CD8-positive, alpha-beta memory T cell (primary cell): ENCODE results near the gene CDT1. TPM values are rescaled to one million over a fixed set of nuclear protein-coding genes. Genes with fewer than 3 reads are reported as not detected.

Experiments
- CTCF ChIA-PET: fragments of 350-600 bp; sonication (Branson Sonifier 250); formaldehyde crosslinking; loops from one replicate; lab custom pipeline; 2021; ENCODE audit warnings: antibody characterized with exemption; lab: Charles Lee
- POLR2A ChIA-PET: fragments of 350-600 bp; sonication (Branson Sonifier 250); formaldehyde crosslinking; loops from one replicate; lab custom pipeline; 2021; ENCODE audit warnings: antibody characterized with exemption; lab: Charles Lee
- DNase-seq, 5 donors: peaks; one replicate each; pipeline versions ENCODE4 v3.0.0 to v3.0.0-alpha.2; 2020 to 2022; ENCODE audit warnings: mixed read lengths in 1 of 5
- H3K27ac ChIP-seq: one replicate; pipeline ENCODE4 v1.7.0; 2013; ENCODE audit warnings: low read depth, mild to moderate bottlenecking, low read length, moderate library complexity
- H3K27me3 ChIP-seq: 2 replicates; pipeline ENCODE4 v1.7.0; 2013; ENCODE audit warnings: low read length, mild to moderate bottlenecking; ENCODE audit not compliant: insufficient read depth, poor library complexity, severe bottlenecking
- H3K36me3 ChIP-seq: 2 replicates; pipeline ENCODE4 v1.7.0; 2013; ENCODE audit warnings: mild to moderate bottlenecking, low read length, moderate library complexity; ENCODE audit not compliant: insufficient read depth
- H3K4me1 ChIP-seq: 2 replicates; pipeline ENCODE4 v1.7.0; 2013; ENCODE audit warnings: mild to moderate bottlenecking, low read length, moderate library complexity; ENCODE audit not compliant: insufficient read depth
- H3K4me3 ChIP-seq: 2 replicates; pipeline ENCODE4 v1.7.0; 2013; ENCODE audit warnings: mild to moderate bottlenecking, low read length
- H3K9me3 ChIP-seq: 2 replicates; pipeline ENCODE4 v1.7.0; 2013; ENCODE audit warnings: mild to moderate bottlenecking, low read length
- H3K27ac Mint-ChIP-seq, 8 donors: one replicate each; pipeline ENCODE4 v1.8.0; 2020 to 2021; ENCODE audit warnings: mixed read lengths in 8 of 8, mild to moderate bottlenecking in 6 of 8, inconsistent platforms in 3 of 8, moderate library complexity in 3 of 8
- H3K27me3 Mint-ChIP-seq, 2 donors: one replicate each; pipeline ENCODE4 v1.8.0; 2020 to 2021; ENCODE audit warnings: mixed read lengths in 2 of 2, mild to moderate bottlenecking in 1 of 2, moderate library complexity in 1 of 2
- H3K36me3 Mint-ChIP-seq, 3 donors: one replicate each; pipeline ENCODE4 v1.8.0; 2020 to 2021; ENCODE audit warnings: mixed read lengths in 3 of 3, inconsistent platforms in 1 of 3, mild to moderate bottlenecking in 1 of 3
- H3K4me1 Mint-ChIP-seq, 3 donors: one replicate each; pipeline ENCODE4 v1.8.0; 2020 to 2021; ENCODE audit warnings: mixed read lengths in 3 of 3, inconsistent platforms in 1 of 3, mild to moderate bottlenecking in 1 of 3
- H3K4me3 Mint-ChIP-seq, 7 donors: one replicate each; pipeline ENCODE4 v1.8.0; 2020 to 2021; ENCODE audit warnings: mixed read lengths in 7 of 7, mild to moderate bottlenecking in 6 of 7, moderate library complexity in 4 of 7, inconsistent platforms in 2 of 7
- H3K9me3 Mint-ChIP-seq, 5 donors: one replicate each; pipeline ENCODE4 v1.8.0; 2020 to 2022; ENCODE audit warnings: mixed read lengths in 5 of 5, mild to moderate bottlenecking in 3 of 5, moderate library complexity in 2 of 5, inconsistent platforms in 1 of 5
- polyA plus RNA-seq: library from polyadenylated mRNA; unstranded; fragments of 300-500 nt; fragmentation: Illumina TruSeq; gene quantifications from one replicate; pipeline ENCODE4 v1.2.3, GENCODE V29; 2021
- total RNA-seq, 2 experiments: library from RNA; stranded (reverse); gene quantifications; one replicate each; pipeline ENCODE4 v1.2.3, GENCODE V29; 2021

The CDT1 gene
- total and polyA plus RNA-seq, 3 experiments from 2014 or later: 0.26 to 106 (median 97.6) TPM

- peak in 1 of 5 donors; percentile 7 for DNase-seq
- H3K27ac Mint-ChIP-seq: peak overlapping the region in 7 of 8 donors; percentile 28 to 90 (median 82)
- no peaks in the 10 kb centered on the region for H3K9me3 ChIP-seq
- no peak overlapping the region for H3K4me3 ChIP-seq
- peak overlapping the region; percentile 66 to 85 (median 74) for H3K4me3 Mint-ChIP-seq
- ChIA-PET POLR2A (interaction anchor here (1.8 kb wide), 1 partner anchor 43 kb away, joined by 5 read pairs; the partner anchor contains the start of gene APRT), CTCF (interaction anchor here (1.3 kb wide), 2 partner anchors 46 to 118 kb away, joined by 3 to 4 read pairs; no protein-coding TSS in a partner anchor)
- H3K4me1 Mint-ChIP-seq: peaks cover 25 to 49% (median 40%) of the 10 kb centered on the region in 3 donors
- peaks cover 33% of the 10 kb centered on the region for H3K4me1 ChIP-seq
- H3K27ac ChIP-seq: no peak overlapping the region
- peaks cover 16% of the 10 kb centered on the region for H3K36me3 ChIP-seq
- H3K27me3 Mint-ChIP-seq: peaks cover 0 to 2% of the 10 kb centered on the region in 2 donors
- no peaks in the 10 kb centered on the region for H3K9me3 Mint-ChIP-seq
- H3K36me3 Mint-ChIP-seq: peaks cover 0 to 43% (median 1%) of the 10 kb centered on the region in 3 donors
- no peaks in the 10 kb centered on the region for H3K27me3 ChIP-seq
These were observed 51.6 kb downstream of the CDT1 start for GRCh38 chr16:88855176-88855575.

GRCh38 chr16:88855736-88856121 is 52.1 kb downstream of the CDT1 start:
- Histone ChIP-seq H3K36me3 (peaks cover 22% of the 10 kb centered on the region), H3K4me3 (no peak overlapping the region), H3K4me1 (peaks cover 33% of the 10 kb centered on the region), H3K27ac (no peak overlapping the region), H3K9me3 (no peaks in the 10 kb centered on the region), H3K27me3 (no peaks in the 10 kb centered on the region)
- peak in 2 of 5 donors; percentile 8 to 52 for DNase-seq
- ChIA-PET POLR2A (no interaction called here), CTCF (interaction anchor here (1.3 kb wide), 2 partner anchors 46 to 118 kb away, joined by 3 to 4 read pairs; no protein-coding TSS in a partner anchor)
- peaks cover 0 to 45% (median 1%) of the 10 kb centered on the region in 3 donors for H3K36me3 Mint-ChIP-seq
- H3K4me1 Mint-ChIP-seq: peaks cover 25 to 49% (median 40%) of the 10 kb centered on the region in 3 donors
- H3K27me3 Mint-ChIP-seq: peaks cover 0 to 2% of the 10 kb centered on the region in 2 donors
- peak overlapping the region in 6 of 8 donors; percentile 41 to 90 (median 76) for H3K27ac Mint-ChIP-seq
- H3K9me3 Mint-ChIP-seq: no peaks in the 10 kb centered on the region
- H3K4me3 Mint-ChIP-seq: peak overlapping the region; percentile 71 to 85 (median 79)

GRCh38 chr16:88856122-88856827 is 52.7 kb downstream of the CDT1 start:
- peak overlapping the region in 7 of 8 donors; percentile 41 to 93 (median 76) for H3K27ac Mint-ChIP-seq
- H3K27me3 Mint-ChIP-seq: peaks cover 0 to 2% of the 10 kb centered on the region in 2 donors
- peak overlapping the region; percentile 80 to 100 (median 97) for H3K4me3 Mint-ChIP-seq
- H3K4me3 ChIP-seq: peak overlapping the region; percentile 97
- peaks cover 33% of the 10 kb centered on the region for H3K4me1 ChIP-seq
- CTCF ChIA-PET: interaction anchor here (1.1 to 2.8 kb wide), 10 partner anchors 16 to 360 kb away, joined by 3 to 43 read pairs (median 7); partner anchors contain the start of gene APRT
- no peaks in the 10 kb centered on the region for H3K9me3 ChIP-seq
- peaks cover 0 to 47% (median 1%) of the 10 kb centered on the region in 3 donors for H3K36me3 Mint-ChIP-seq
- H3K4me1 Mint-ChIP-seq: peaks cover 25 to 49% (median 40%) of the 10 kb centered on the region in 3 donors
- H3K27ac ChIP-seq: peak overlapping the region; percentile 89
- peak; percentile 10 to 57 (median 23) for DNase-seq
- no peaks in the 10 kb centered on the region for H3K9me3 Mint-ChIP-seq
- no peaks in the 10 kb centered on the region for H3K27me3 ChIP-seq
- POLR2A ChIA-PET: interaction anchor here (0.8 to 1.9 kb wide), 5 partner anchors 44 to 362 kb away, joined by 5 to 9 read pairs (median 6); partner anchors contain the start of genes APRT and ZNF778
- peaks cover 23% of the 10 kb centered on the region for H3K36me3 ChIP-seq

GRCh38 chr16:88856828-88857727 is 53.5 kb downstream of the CDT1 start, which contains the start of the genes GALNS and TRAPPC2L:
Gene GALNS, minus strand, starts transcription at chr16:88856947. Its CDS starts 70 bp downstream, at chr16:88856877.
Gene TRAPPC2L, plus strand, starts transcription at chr16:88857127. Its CDS starts 24 bp downstream, at chr16:88857151.
- H3K4me3 ChIP-seq: peak within 1 kb of the TSS; percentile 97
- DNase-seq: peak; percentile 97 to 100 (median 98)
- Mint-ChIP-seq H3K27me3 (peaks cover 0 to 2% of the 10 kb centered on the region in 2 donors), H3K9me3 (no peaks in the 10 kb centered on the region), H3K4me3 (peak within 1 kb of the TSS; percentile 93 to 100 (median 98)), H3K36me3 (peaks cover 0 to 53% (median 1%) of the 10 kb centered on the region in 3 donors), H3K27ac (peak within 1 kb of the TSS; percentile 81 to 100 (median 98)), H3K4me1 (peaks cover 24 to 48% (median 38%) of the 10 kb centered on the region in 3 donors)
- H3K9me3 ChIP-seq: no peaks in the 10 kb centered on the region
- peak within 1 kb of the TSS; percentile 89 for H3K27ac ChIP-seq
- POLR2A ChIA-PET: interaction anchor here (0.8 to 1.9 kb wide), 11 partner anchors 44 to 361 kb away, joined by 3 to 9 read pairs (median 6); partner anchors contain the start of genes APRT, CDH15 and ZNF778
- H3K27me3 ChIP-seq: no peaks in the 10 kb centered on the region
- H3K4me1 ChIP-seq: peaks cover 33% of the 10 kb centered on the region
- peaks cover 23% of the 10 kb centered on the region for H3K36me3 ChIP-seq
- CTCF ChIA-PET: interaction anchor here (0.8 to 2.8 kb wide), 23 partner anchors 17 to 359 kb away, joined by 3 to 43 read pairs (median 5); partner anchors contain the start of gene APRT

GRCh38 chr16:88857728-88858339 is 54.2 kb downstream of the CDT1 start:
- H3K27ac Mint-ChIP-seq: peak overlapping the region; percentile 81 to 100 (median 98)
- POLR2A ChIA-PET: interaction anchor here (0.6 to 1.9 kb wide), 9 partner anchors 45 to 360 kb away, joined by 3 to 9 read pairs (median 6); partner anchors contain the start of genes APRT, CDH15 and ZNF778
- peak overlapping the region; percentile 89 for H3K27ac ChIP-seq
- peak; percentile 51 to 81 (median 58) for DNase-seq
- H3K4me3 Mint-ChIP-seq: peak overlapping the region; percentile 93 to 100 (median 98)
- H3K27me3 Mint-ChIP-seq: peaks cover 0 to 2% of the 10 kb centered on the region in 2 donors
- H3K9me3 Mint-ChIP-seq: no peaks in the 10 kb centered on the region
- H3K4me3 ChIP-seq: peak overlapping the region; percentile 97
- CTCF ChIA-PET: interaction anchor here (0.6 to 2.8 kb wide), 24 partner anchors 18 to 358 kb away, joined by 3 to 43 read pairs (median 5); partner anchors contain the start of gene APRT
- H3K4me1 Mint-ChIP-seq: peaks cover 23 to 42% (median 34%) of the 10 kb centered on the region in 3 donors
- peaks cover 23% of the 10 kb centered on the region for H3K36me3 ChIP-seq
- no peaks in the 10 kb centered on the region for H3K27me3 ChIP-seq
- H3K4me1 ChIP-seq: peaks cover 33% of the 10 kb centered on the region
- H3K36me3 Mint-ChIP-seq: peaks cover 0 to 56% (median 1%) of the 10 kb centered on the region in 3 donors
- H3K9me3 ChIP-seq: no peaks in the 10 kb centered on the region
